ENCODE data around the gene ZNF484.
"Not testable (repeated sequence)": the region's sequence is repeated elsewhere in the genome, so short reads cannot be mapped to it uniquely, and the experiment has no call there.

The ZNF484 gene

DNA sequence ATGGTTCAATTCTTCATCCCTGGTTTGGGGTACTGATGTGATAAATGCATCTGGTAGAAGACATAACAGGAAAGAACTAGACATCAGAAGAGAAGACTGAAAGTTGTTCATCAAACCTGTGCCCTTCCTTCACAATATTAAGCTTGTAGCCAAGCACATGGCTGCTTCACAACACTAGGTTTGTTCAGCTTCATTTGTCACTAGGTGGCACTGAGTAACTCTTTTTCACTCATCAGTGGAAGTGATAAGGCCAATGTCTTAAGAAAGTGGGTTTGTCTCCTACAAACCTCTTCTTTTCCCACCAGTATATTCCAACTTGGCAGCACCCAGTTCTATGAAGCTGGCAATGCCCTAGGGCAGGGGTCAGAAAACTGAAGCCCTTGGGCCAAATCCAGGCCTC, 26.9 kb downstream of the ZNF484 start:
- Histone ChIP-seq H3K27ac (ENCODE audit: low read length) (no peak overlapping the region), H3K4me1 (ENCODE audit: control insufficient read depth, low read depth, low read length) (no peaks in the 10 kb centered on the region), H3K27me3 (ENCODE audit: control insufficient read depth, insufficient read depth, low read length) (no peaks in the 10 kb centered on the region), H3K4me3 (ENCODE audit: low read length) (no peak overlapping the region), H3K9me3 (ENCODE audit: control insufficient read depth, low read depth, low read length) (peaks cover 27% of the 10 kb centered on the region), H3K9ac (ENCODE audit: low read length) (no peak overlapping the region), H3K36me3 (ENCODE audit: control insufficient read depth, low read depth, low read length) (peaks cover 49% of the 10 kb centered on the region)

DNA sequence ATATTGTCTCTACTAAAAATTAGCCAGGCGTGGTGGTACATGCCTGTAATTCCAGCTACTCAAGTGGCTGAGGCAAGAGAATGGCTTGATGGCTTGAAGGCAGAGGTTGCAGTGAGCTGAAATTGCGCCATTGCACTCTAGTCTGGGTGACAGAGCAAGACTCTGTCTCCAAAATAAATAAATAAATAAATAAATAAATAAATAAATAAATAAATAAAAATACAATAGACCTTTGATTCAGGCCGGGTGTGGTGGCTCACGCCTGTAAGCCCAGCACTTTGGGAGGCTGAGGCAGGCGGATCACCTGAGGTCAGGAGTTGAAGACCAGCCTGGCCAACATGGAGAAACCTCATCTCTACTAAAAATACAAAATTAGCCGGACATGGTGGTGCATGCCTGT, 29.1 kb downstream of the ZNF484 start:
- not testable (repeated sequence) for H3K9ac ChIP-seq (ENCODE audit: low read length); H3K27ac ChIP-seq (ENCODE audit: low read length); H3K4me3 ChIP-seq (ENCODE audit: low read length); H3K27me3 ChIP-seq (ENCODE audit: control insufficient read depth, insufficient read depth, low read length); H3K4me1 ChIP-seq (ENCODE audit: control insufficient read depth, low read depth, low read length)
- peaks cover 39% of the 10 kb centered on the region for H3K9me3 ChIP-seq (ENCODE audit: control insufficient read depth, low read depth, low read length)
- H3K36me3 ChIP-seq (ENCODE audit: control insufficient read depth, low read depth, low read length), result peaks cover 41% of the 10 kb centered on the region

DNA sequence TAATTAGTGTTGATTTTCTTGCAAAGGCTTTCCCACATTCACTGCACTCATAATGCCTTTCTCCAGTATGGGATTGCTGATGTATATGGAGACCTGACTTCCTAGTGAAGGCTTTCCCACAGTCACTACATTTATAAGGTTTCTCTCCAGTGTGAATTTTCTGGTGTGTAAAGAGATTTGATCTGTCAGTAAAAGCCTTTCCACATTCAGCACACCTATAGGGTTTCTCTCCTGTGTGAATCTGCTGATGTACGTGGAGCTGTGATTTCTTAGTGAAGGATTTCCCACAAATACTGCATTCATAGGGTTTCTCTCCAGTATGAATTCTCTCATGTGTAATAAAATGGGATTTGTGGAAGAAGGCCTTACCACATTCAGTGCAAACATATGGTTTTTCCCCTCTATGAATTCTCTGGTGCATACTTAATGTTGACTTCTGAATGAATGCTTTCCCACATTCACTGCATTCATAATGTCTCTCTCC, 31.1 kb downstream of the ZNF484 start:
- H3K27me3 ChIP-seq (ENCODE audit: control insufficient read depth, insufficient read depth, low read length), result no peaks in the 10 kb centered on the region
- no peak overlapping the region for H3K9ac ChIP-seq (ENCODE audit: low read length)
- H3K36me3 ChIP-seq (ENCODE audit: control insufficient read depth, low read depth, low read length), result peaks cover 32% of the 10 kb centered on the region
- no peak overlapping the region for H3K4me3 ChIP-seq (ENCODE audit: low read length)
- H3K4me1 ChIP-seq (ENCODE audit: control insufficient read depth, low read depth, low read length), result no peaks in the 10 kb centered on the region
- no peak overlapping the region for H3K27ac ChIP-seq (ENCODE audit: low read length)
- H3K9me3 ChIP-seq (ENCODE audit: control insufficient read depth, low read depth, low read length), result peaks cover 42% of the 10 kb centered on the region

DNA sequence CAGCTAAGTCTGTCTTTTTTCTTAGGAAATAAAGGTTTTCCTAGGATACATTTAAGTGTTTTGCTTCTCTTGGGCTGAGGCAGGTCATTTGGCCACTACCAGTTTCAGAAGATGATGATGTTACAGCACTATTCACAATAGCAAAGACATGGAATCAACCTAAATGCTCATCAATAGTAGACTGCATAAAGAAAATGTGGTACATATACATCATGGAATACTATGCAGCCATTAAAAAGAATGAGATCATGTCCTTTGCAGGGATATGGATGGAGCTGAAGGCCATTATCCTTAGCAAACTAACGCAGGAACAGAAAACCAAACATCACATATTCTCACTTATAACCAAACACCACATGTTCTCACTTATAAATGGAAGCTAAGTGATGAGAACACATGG, 39.4 kb downstream of the ZNF484 start:
- not testable (repeated sequence) for H3K36me3 ChIP-seq (ENCODE audit: control insufficient read depth, low read depth, low read length); H3K27me3 ChIP-seq (ENCODE audit: control insufficient read depth, insufficient read depth, low read length); H3K9me3 ChIP-seq (ENCODE audit: control insufficient read depth, low read depth, low read length); H3K4me3 ChIP-seq (ENCODE audit: low read length); H3K9ac ChIP-seq (ENCODE audit: low read length); H3K27ac ChIP-seq (ENCODE audit: low read length); H3K4me1 ChIP-seq (ENCODE audit: control insufficient read depth, low read depth, low read length)

DNA sequence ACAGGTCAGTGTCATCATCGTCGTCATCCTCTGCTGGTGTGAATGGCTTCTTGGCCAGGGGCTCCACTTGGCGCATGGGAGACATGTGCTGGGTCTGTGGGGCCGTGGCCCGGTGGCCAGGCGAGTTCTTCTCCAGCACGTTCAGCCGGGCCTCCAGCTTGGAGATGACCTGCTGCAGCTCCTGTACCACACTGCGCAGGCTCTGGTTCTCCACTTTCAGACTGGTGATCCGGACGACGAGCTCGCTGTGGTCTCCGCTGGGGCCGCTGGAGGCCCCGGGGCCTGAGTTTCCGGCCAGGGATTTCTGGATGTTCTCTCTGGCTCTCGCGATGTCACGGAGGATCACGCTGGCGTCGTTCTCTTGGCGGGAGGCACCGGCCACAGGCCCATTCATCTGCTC, 40.6 kb downstream of the ZNF484 start:
- peaks cover 9% of the 10 kb centered on the region for H3K9me3 ChIP-seq (ENCODE audit: control insufficient read depth, low read depth, low read length)
- no peaks in the 10 kb centered on the region for H3K4me1 ChIP-seq (ENCODE audit: control insufficient read depth, low read depth, low read length)
- H3K9ac ChIP-seq (ENCODE audit: low read length), result no peak overlapping the region
- H3K27me3 ChIP-seq (ENCODE audit: control insufficient read depth, insufficient read depth, low read length), result no peaks in the 10 kb centered on the region
- H3K36me3 ChIP-seq (ENCODE audit: control insufficient read depth, low read depth, low read length), result no peaks in the 10 kb centered on the region
- no peak overlapping the region for H3K4me3 ChIP-seq (ENCODE audit: low read length)
- H3K27ac ChIP-seq (ENCODE audit: low read length), result no peak overlapping the region

DNA sequence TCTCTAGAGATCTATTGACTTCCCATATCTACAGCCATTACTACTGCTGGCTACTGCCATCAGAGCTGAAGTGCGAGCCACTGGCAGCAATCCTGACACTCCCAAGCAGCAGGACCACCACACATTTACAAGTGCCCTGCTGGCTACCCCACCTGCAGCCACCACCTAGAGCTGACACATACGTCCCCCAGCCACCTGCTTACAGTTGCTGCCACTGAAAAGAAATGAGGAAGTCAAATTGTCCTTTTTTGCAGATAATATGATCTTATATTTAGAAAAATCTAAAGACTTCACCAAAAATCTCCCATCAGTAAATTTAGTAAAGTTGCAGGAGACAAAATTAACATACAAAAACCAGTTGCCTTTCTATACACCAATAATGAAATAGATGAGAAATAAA, 48.4 kb downstream of the ZNF484 start:
- Histone ChIP-seq H3K9me3 (ENCODE audit: control insufficient read depth, low read depth, low read length) (no peaks in the 10 kb centered on the region), H3K4me3 (ENCODE audit: low read length) (no peak overlapping the region), H3K27ac (ENCODE audit: low read length) (no peak overlapping the region), H3K27me3 (ENCODE audit: control insufficient read depth, insufficient read depth, low read length) (no peaks in the 10 kb centered on the region), H3K4me1 (ENCODE audit: control insufficient read depth, low read depth, low read length) (no peaks in the 10 kb centered on the region), H3K9ac (ENCODE audit: low read length) (no peak overlapping the region), H3K36me3 (ENCODE audit: control insufficient read depth, low read depth, low read length) (no peaks in the 10 kb centered on the region)

DNA sequence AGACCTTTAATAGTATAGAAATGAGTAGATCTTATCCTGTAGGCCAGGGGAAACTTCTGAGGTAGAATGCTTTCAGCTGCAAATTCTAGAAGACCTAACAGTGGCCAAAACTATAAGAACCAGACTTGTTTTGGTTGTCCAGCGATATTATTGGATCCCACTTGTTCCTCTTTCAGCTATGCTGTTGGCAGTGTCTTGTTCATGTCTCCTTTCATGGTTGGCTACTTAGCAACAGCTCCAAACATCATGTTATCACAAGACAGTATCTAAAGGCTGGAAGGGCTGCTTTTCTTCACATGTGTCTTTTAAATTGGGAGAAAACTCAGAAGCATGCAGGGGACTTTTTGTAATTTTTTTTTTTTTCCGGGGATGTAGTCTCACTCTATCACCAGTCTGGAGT, 52.8 kb downstream of the ZNF484 start:
- H3K9ac ChIP-seq (ENCODE audit: low read length); H3K4me3 ChIP-seq (ENCODE audit: low read length); H3K9me3 ChIP-seq (ENCODE audit: control insufficient read depth, low read depth, low read length); H3K4me1 ChIP-seq (ENCODE audit: control insufficient read depth, low read depth, low read length); H3K36me3 ChIP-seq (ENCODE audit: control insufficient read depth, low read depth, low read length); H3K27ac ChIP-seq (ENCODE audit: low read length); H3K27me3 ChIP-seq (ENCODE audit: control insufficient read depth, insufficient read depth, low read length): not testable (repeated sequence)

DNA sequence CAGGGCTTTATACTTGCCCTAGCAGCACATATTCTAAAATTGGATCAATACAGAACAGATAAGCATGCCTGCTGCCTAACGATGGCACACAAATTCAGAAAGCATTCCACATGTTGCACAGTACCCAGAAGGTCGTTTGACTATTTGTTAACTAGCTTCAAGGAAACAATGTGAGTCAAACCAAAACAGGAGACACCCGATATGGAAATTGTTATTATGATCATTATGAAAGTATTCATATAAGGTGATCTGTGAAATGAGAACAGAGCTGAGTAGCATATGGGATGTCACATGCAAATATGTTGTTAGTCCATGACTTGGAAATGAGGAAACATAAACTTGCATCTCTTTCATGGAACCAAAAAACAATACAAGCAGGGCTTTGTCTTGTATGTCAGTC, 56.9 kb downstream of the ZNF484 start:
- no peak overlapping the region for H3K4me3 ChIP-seq (ENCODE audit: low read length)
- H3K9me3 ChIP-seq (ENCODE audit: control insufficient read depth, low read depth, low read length), result no peaks in the 10 kb centered on the region
- no peaks in the 10 kb centered on the region for H3K36me3 ChIP-seq (ENCODE audit: control insufficient read depth, low read depth, low read length)
- no peak overlapping the region for H3K9ac ChIP-seq (ENCODE audit: low read length)
- no peak overlapping the region for H3K27ac ChIP-seq (ENCODE audit: low read length)
- peaks cover 5% of the 10 kb centered on the region for H3K27me3 ChIP-seq (ENCODE audit: control insufficient read depth, insufficient read depth, low read length)
- H3K4me1 ChIP-seq (ENCODE audit: control insufficient read depth, low read depth, low read length), result peaks cover 6% of the 10 kb centered on the region

DNA sequence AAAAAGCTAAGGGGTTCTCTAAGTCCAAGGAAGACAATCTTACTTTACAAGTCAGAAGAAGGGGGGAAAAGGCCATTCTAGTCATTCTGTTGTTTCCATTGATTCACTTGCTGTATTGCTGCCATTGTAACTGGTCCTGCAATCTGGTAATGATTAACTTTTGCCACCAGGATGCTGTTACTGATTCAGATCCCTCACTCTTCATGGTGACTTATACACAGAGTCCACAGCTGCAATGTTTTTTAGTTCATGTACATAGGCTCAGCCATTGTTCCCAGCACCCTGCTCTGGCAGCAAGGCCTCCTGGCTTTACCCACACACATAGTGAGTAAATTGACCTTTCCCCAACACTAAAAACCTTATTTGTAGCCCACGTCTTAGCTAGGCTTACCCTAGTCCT, 57.9 kb downstream of the ZNF484 start:
- H3K4me3 ChIP-seq (ENCODE audit: low read length), result not testable (repeated sequence)

DNA sequence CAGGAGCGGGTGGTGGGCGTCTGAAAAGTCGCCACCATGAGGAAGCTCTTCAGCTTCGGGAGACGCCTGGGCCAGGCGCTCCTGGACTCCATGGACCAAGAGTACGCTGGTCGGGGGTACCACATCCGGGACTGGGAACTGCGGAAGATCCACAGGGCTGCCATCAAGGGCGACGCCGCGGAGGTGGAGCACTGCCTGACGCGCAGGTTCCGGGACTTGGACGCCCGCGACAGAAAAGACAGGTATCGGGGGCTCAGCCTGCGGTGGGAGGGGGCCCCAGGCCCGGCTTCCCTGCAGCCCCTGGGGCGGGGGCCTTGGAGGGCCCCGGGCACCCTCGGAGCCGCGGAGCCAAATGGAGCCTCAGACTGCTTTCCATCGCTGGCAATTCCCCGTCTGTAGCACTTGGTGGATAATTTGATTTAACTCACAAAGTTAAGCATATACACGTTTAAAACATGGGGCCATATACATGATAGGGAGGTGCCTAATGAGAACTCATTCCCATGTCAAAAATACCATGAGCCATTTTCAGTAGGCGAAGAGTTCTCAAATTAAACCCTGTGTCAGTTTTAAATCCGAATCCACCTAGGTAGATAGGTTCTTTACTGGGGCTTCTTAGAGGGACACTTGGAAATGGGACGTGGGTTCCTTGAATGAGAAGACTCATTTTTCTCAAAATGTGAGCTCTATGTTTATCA, 68.1 kb downstream of the ZNF484 start:
- H3K9ac ChIP-seq (ENCODE audit: low read length); H3K4me1 ChIP-seq (ENCODE audit: control insufficient read depth, low read depth, low read length); H3K9me3 ChIP-seq (ENCODE audit: control insufficient read depth, low read depth, low read length); H3K27ac ChIP-seq (ENCODE audit: low read length); H3K36me3 ChIP-seq (ENCODE audit: control insufficient read depth, low read depth, low read length): not testable (repeated sequence)
- Histone ChIP-seq H3K27me3 (ENCODE audit: control insufficient read depth, insufficient read depth, low read length) (peaks cover 100% of the 10 kb centered on the region), H3K4me3 (ENCODE audit: low read length) (peak overlapping the region; percentile 42)

More for the DNA sequence above, 57.9 kb downstream of the ZNF484 start:
- H3K9ac ChIP-seq (ENCODE audit: low read length); H3K4me1 ChIP-seq (ENCODE audit: control insufficient read depth, low read depth, low read length); H3K9me3 ChIP-seq (ENCODE audit: control insufficient read depth, low read depth, low read length); H3K36me3 ChIP-seq (ENCODE audit: control insufficient read depth, low read depth, low read length); H3K27ac ChIP-seq (ENCODE audit: low read length): not testable (repeated sequence)
- H3K27me3 ChIP-seq (ENCODE audit: control insufficient read depth, insufficient read depth, low read length), result peaks cover 15% of the 10 kb centered on the region

DNA sequence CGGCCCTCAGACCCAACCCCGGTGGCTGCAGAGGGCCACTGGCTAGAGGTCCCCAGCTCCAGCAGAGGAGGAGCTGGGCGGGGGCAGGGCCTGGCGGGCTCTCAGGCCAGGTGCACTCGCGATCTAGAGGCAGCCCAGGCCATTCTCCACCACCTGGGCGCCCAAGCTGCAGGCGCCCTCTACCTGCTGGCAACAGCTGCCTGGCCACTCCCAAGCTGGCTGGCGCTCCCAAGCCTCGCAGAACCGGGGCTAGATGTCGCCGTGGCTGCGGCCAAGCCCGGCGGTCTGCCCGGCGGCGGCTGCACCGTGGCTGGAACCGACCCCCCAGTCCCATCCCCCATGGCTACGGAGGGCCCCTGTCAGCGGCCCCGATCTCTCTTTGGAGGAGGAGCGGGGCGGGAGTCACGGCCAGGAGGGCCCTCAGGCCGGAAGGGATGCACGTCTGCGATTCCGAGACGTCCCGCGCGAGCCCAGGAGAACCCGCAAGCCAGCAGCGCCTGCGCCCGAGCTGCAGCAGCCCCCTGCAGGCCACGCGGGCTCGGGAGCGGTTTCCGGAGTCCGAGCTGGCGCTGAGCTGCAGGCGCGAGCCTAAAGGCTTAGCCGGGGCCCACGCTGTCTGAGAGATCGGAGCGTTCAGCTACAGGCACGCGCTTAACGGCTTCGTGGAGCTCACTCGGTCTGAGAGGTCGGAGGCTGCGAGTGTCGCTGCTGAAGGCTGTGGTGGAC, 68.9 kb downstream of the ZNF484 start:
- Histone ChIP-seq H3K4me3 (ENCODE audit: low read length) (peak overlapping the region; percentile 42), H3K27me3 (ENCODE audit: control insufficient read depth, insufficient read depth, low read length) (peaks cover 100% of the 10 kb centered on the region), H3K9ac (ENCODE audit: low read length) (no peak overlapping the region)

More for the DNA sequence above, 68.9 kb downstream of the ZNF484 start:
- Histone ChIP-seq H3K27ac (ENCODE audit: low read length) (no peak overlapping the region), H3K36me3 (ENCODE audit: control insufficient read depth, low read depth, low read length) (no peaks in the 10 kb centered on the region), H3K4me1 (ENCODE audit: control insufficient read depth, low read depth, low read length) (no peaks in the 10 kb centered on the region), H3K9me3 (ENCODE audit: control insufficient read depth, low read depth, low read length) (no peaks in the 10 kb centered on the region)
